Upper lobe of right lung (tissue), 1 donor: ENCODE results near the gene GNAQ. TPM values are rescaled to one million over a fixed set of nuclear protein-coding genes. Genes with fewer than 3 reads are reported as not detected.

ENCODE experiments used
- ATAC-seq: fragments of 200-7000 bp; cut with Tn5 transposase; one replicate; pipeline ENCODE4 v1.9.1; 2020; ENCODE audit warnings: mild to moderate bottlenecking, moderate library complexity
- DNase-seq: peaks from one replicate; pipeline ENCODE4 v3.0.0-alpha.2; 2020
- H3K27ac ChIP-seq: fragments of 200-600 bp; one replicate; pipeline ENCODE4 v1.8.0; 2022
- H3K27me3 ChIP-seq: fragments of 200-600 bp; one replicate; pipeline ENCODE4 v1.8.0; 2022; ENCODE audit warnings: mild to moderate bottlenecking
- H3K36me3 ChIP-seq: fragments of 200-600 bp; one replicate; pipeline ENCODE4 v1.8.0; 2022
- H3K4me1 ChIP-seq: fragments of 200-600 bp; one replicate; pipeline ENCODE4 v1.8.0; 2022
- H3K4me3 ChIP-seq: fragments of 200-600 bp; one replicate; pipeline ENCODE4 v1.8.0; 2022; ENCODE audit warnings: mild to moderate bottlenecking
- H3K9me3 ChIP-seq: fragments of 200-600 bp; one replicate; pipeline ENCODE4 v1.8.0; 2022
- intact Hi-C: fragments of 100-400 bp; cut with DNase I; formaldehyde crosslinking; loops from one replicate; pipeline ENCODE4 v1.11.0; 2022
- total RNA-seq: library from RNA; stranded (reverse); fragmentation: NEBNext Ultra II Directional; extraction: Animal tissue kit (Norgen Biotek cat#: 25700); gene quantifications from one replicate; pipeline ENCODE4 v1.2.1, GENCODE V29; 2021
- TF ChIP-seq, protein P1 (sequence below): fragments of 200-600 bp; IDR thresholded peaks from one replicate; pipeline ENCODE4 v1.8.0; 2022; ENCODE audit warnings: antibody characterized with exemption
- donor health status: DM: no; HTN: yes; CAD: no; lungs with severe emphysema.

GNAQ gene
- total RNA-seq, 1 donor from 2014 or later = 132 TPM

DNA sequence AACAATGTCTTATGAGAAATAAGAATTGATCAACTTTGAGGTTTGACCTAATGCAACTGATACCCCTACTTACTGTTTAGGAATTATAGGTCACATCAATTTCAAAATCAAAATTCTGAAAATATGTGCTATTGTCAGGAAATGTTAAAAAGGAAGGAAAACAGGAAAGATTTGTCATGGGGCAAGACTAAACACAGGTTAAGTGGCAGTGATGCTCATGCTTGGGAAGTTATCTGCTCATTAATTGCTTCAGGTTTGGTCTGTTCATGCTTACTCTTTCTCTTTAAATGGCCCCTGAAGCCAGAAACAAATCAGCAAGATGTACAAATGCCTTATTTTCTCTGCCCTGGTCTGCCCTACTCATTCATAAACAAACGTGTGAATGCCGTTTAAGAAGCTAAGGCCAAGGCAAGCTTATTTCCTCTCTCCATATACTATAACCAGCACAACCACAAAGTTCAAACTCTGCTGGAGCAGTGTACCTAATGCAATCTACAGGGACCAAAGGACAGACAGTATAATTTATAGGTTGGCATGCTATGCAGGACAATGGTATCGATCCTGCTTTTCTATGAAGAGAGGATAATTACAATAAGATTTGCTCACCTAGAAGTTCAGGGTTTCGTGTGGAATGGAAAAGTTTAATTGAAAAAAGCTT lies 177.2 kb downstream of the GNAQ start:
- H3K4me1 ChIP-seq = peaks cover 30% of the 10 kb centered on the region
- DNase-seq (no peak), ATAC-seq (no peak)
- TF ChIP-seq, protein P1, sequence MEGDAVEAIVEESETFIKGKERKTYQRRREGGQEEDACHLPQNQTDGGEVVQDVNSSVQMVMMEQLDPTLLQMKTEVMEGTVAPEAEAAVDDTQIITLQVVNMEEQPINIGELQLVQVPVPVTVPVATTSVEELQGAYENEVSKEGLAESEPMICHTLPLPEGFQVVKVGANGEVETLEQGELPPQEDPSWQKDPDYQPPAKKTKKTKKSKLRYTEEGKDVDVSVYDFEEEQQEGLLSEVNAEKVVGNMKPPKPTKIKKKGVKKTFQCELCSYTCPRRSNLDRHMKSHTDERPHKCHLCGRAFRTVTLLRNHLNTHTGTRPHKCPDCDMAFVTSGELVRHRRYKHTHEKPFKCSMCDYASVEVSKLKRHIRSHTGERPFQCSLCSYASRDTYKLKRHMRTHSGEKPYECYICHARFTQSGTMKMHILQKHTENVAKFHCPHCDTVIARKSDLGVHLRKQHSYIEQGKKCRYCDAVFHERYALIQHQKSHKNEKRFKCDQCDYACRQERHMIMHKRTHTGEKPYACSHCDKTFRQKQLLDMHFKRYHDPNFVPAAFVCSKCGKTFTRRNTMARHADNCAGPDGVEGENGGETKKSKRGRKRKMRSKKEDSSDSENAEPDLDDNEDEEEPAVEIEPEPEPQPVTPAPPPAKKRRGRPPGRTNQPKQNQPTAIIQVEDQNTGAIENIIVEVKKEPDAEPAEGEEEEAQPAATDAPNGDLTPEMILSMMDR = no peak
- no peak overlapping the region for H3K27ac ChIP-seq
- no peak overlapping the region for H3K4me3 ChIP-seq
- no peaks in the 10 kb centered on the region for H3K36me3 ChIP-seq
- intact Hi-C loops = no loop called here
- H3K27me3 ChIP-seq = no peaks in the 10 kb centered on the region
- H3K9me3 ChIP-seq = no peaks in the 10 kb centered on the region

DNA sequence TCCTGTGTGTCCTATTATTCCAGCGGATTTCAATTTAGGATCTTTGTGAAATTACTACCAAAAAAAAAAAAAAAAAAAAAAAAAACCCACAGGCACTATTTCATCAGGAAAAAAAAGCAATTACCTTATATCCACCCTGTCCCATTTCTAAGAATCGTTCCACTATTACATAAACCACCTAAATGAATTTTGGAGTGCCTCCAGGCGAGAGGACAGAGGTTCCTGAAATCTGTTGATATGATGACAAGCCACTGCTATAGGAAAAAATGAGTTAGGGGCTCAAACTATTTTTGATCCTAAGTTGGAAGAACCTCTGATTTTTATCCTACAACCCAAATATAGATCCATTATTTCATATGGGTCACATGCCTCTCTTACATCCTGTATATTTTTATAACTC lies 177.9 kb downstream of the GNAQ start:
- Histone ChIP-seq H3K27ac (peak overlapping the region; percentile 43), H3K36me3 (no peaks in the 10 kb centered on the region), H3K4me3 (no peak overlapping the region), H3K9me3 (no peaks in the 10 kb centered on the region), H3K27me3 (no peaks in the 10 kb centered on the region), H3K4me1 (peaks cover 37% of the 10 kb centered on the region)
- DNase-seq = no peak
- TF ChIP-seq, protein P1 = no peak
- intact Hi-C loops = no loop called here
- no peak for ATAC-seq

DNA sequence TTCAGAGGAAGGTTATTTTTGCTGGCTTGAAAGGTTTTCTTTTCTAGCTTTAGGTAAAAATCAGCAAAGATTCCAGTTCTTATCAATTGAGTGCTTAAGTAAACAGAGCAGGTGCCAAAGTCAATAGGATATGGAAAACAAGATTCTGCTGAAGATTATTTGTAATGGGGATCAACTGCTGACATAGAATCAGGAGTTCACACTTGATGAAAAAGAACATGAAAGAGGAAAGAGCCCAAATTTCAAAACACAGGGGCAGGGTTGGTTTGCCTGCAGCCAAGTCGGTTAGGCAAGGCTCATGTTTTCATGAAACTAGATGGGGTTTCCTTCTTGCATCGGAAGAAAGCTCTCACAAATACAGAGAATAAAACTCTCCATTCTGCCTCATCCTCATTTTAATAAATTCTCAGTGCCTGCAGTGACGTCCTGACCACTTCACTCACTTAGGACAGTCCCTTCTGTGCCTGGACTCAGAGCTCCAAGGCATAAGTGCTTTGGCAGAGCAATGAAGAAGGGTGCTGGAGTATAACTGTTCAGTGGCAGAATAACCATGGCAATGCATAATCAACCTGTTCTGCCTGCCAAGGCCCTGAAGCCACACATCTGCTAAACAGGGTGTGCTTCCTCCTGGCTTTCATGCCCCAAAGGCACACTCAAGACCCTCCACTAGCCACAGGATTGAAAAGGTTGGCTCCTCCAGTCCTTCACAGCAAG lies 179.6 kb downstream of the GNAQ start:
- ATAC-seq = peak; percentile 56
- DNase-seq = no peak
- peak overlapping the region; percentile 43 for H3K27ac ChIP-seq
- H3K4me3 ChIP-seq = no peak overlapping the region
- H3K9me3 ChIP-seq = no peaks in the 10 kb centered on the region
- no peaks in the 10 kb centered on the region for H3K36me3 ChIP-seq
- intact Hi-C loops = no loop called here
- no peaks in the 10 kb centered on the region for H3K27me3 ChIP-seq
- H3K4me1 ChIP-seq = peaks cover 53% of the 10 kb centered on the region
- TF ChIP-seq, protein P1 = no peak

DNA sequence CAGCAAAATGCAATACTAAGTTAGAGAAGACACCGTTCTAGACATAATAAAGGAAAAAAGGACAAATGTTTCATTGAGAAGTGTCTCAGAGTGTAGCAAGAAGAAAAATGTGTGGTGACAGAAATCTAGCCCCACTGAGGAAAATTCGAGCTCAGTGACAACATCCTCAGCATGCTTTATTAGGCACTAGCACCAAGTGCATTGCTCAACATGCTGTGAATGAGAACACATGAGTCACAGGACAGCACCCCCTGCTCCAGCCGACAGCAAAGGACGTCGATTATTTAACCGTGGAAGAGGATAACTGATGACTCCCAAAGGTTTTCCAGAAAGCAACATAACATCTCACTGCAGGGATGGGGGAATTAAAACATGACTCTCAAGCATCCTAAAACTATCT lies 182.7 kb downstream of the GNAQ start:
- H3K4me1 ChIP-seq = peaks cover 71% of the 10 kb centered on the region

DNA sequence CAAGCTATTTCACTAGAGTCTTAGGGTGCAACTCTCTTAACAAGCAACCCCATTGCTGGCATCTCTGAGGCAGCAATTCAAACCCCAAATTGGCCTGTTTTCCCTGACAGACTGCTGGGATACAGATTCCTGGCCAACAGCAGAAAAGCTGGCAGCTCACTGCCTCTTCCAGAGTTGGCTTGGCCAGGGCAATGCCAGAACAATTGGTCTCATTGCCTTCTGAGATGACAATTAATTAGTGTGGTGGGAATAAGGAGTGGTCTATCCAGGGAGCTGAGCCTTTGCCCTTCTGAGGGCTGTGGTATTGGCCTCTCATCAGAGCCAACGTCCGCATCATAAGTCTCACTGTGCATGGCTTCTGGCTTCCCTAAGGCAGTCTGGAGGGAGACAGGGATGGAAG lies 183.2 kb downstream of the GNAQ start:
- ATAC-seq (no peak), DNase-seq (no peak)
- intact Hi-C loops = no loop called here

More for the DNA sequence above, 182.7 kb downstream of the GNAQ start:
- DNase-seq = no peak
- TF ChIP-seq, protein P1 = no peak
- ATAC-seq = peak; percentile 85
- Histone ChIP-seq H3K27me3 (no peaks in the 10 kb centered on the region), H3K36me3 (no peaks in the 10 kb centered on the region), H3K9me3 (no peaks in the 10 kb centered on the region), H3K27ac (peak overlapping the region; percentile 45), H3K4me3 (no peak overlapping the region)
- intact Hi-C loops = no loop called here

More for the DNA sequence above, 183.2 kb downstream of the GNAQ start:
- H3K9me3 ChIP-seq = no peaks in the 10 kb centered on the region
- no peaks in the 10 kb centered on the region for H3K36me3 ChIP-seq
- no peak overlapping the region for H3K4me3 ChIP-seq
- H3K27ac ChIP-seq = peak overlapping the region; percentile 45
- peaks cover 76% of the 10 kb centered on the region for H3K4me1 ChIP-seq
- TF ChIP-seq, protein P1 = no peak
- no peaks in the 10 kb centered on the region for H3K27me3 ChIP-seq
